ENCODE data around the gene SLC16A10.

- TF ChIP-seq POLR2A (IDR thresholded peaks at IDR 0.05; ENCODE audit: low read depth, low read length), result no peak
- TF ChIP-seq CTCF (IDR thresholded peaks at IDR 0.05; ENCODE audit: extremely low read depth in 1 of 2, insufficient read depth in 1 of 2, low read depth in 1 of 2, low read length in 2 of 2), result no peak
- no peak for TF ChIP-seq EZH2 (IDR thresholded peaks at IDR 0.05; ENCODE audit: borderline replicate concordance, low read depth, low read length, severe bottlenecking)
- TF ChIP-seq MAX (IDR thresholded peaks at IDR 0.05; ENCODE audit: insufficient read depth, insufficient read length), result no peak
- no peak for TF ChIP-seq MYC (IDR thresholded peaks at IDR 0.05; ENCODE audit: low read depth, low read length)
- TF ChIP-seq POLR2AphosphoS5 (IDR thresholded peaks at IDR 0.05; ENCODE audit: insufficient read depth, low read depth, low read length), result no peak
- no peak for TF ChIP-seq FOS (IDR thresholded peaks at IDR 0.05; ENCODE audit: borderline replicate concordance, insufficient read depth, low read length)
- TF ChIP-seq JUN (IDR thresholded peaks at IDR 0.05; ENCODE audit: borderline replicate concordance, insufficient read depth, insufficient read length, low read depth), result no peak
These were observed 37.1 kb downstream of the SLC16A10 start for GRCh38 chr6:111124406-111124805.

Measured in endothelial cell of umbilical vein (primary cell).